OCI-LY7 (cell line): ENCODE results near the gene DBI. TPM values are rescaled to one million over a fixed set of nuclear protein-coding genes. Genes with fewer than 3 reads are reported as not detected.

Experiments
- Bru-seq: library from RNA; stranded (reverse); fragments of 400-500 nt; gene quantifications from one replicate; lab custom pipeline; 2021; lab: Mats Ljungman, UMichigan
- BruChase-seq, 2 experiments: library from RNA; stranded (reverse); fragments of 400-500 nt; gene quantifications; one replicate each; lab custom pipeline; 2021; lab: Mats Ljungman, UMichigan
- BruUV-seq: library from RNA; stranded (reverse); fragments of 400-500 nt; replicated peaks from 2 replicates; lab custom pipeline; 2021; lab: Mats Ljungman, UMichigan
- CTCF ChIA-PET: fragments of 300-600 bp; sonication (Branson Sonifier 250); formaldehyde crosslinking; loops from one replicate; lab custom pipeline; 2022; ENCODE audit warnings: antibody characterized with exemption; ENCODE audit not compliant: unreplicated experiment; lab: Charles Lee
- POLR2A ChIA-PET: fragments of 300-600 bp; sonication (Branson Sonifier 250); formaldehyde crosslinking; loops from one replicate; lab custom pipeline; 2022; ENCODE audit warnings: antibody characterized with exemption; lab: Charles Lee
- DNase-seq: peaks from one replicate; pipeline ENCODE4 v3.0.0-alpha.2; 2015; ENCODE audit warnings: low spot score
- H2AFZ ChIP-seq: fragments of 200-600 bp; sonication (generic), shearing (Covaris generic); 2 replicates; pipeline ENCODE4 v1.6.1; 2014; ENCODE audit warnings: mild to moderate bottlenecking, antibody characterized with exemption, low read length, moderate library complexity
- H3K27ac ChIP-seq: fragments of 200-600 bp; sonication (generic); 2 replicates; pipeline ENCODE4 v1.5.1; 2014; ENCODE audit warnings: mixed run types, low read depth, mild to moderate bottlenecking, moderate library complexity, low read length, inconsistent platforms; ENCODE audit not compliant: poor library complexity, severe bottlenecking
- H3K36me3 ChIP-seq: fragments of 200-600 bp; sonication (generic); 2 replicates; pipeline ENCODE4 v1.6.1; 2014; ENCODE audit warnings: mild to moderate bottlenecking, antibody characterized with exemption, low read length, moderate library complexity, mixed read lengths; ENCODE audit not compliant: insufficient read depth
- H3K4me1 ChIP-seq: fragments of 200-600 bp; sonication (generic); 2 replicates; pipeline ENCODE4 v1.5.1; 2014; ENCODE audit warnings: mild to moderate bottlenecking, low read length; ENCODE audit not compliant: insufficient read depth, poor library complexity, severe bottlenecking
- H3K4me2 ChIP-seq: fragments of 200-600 bp; sonication (generic); 2 replicates; pipeline ENCODE4 v1.6.1; 2014; ENCODE audit warnings: mild to moderate bottlenecking, low read length
- H3K4me3 ChIP-seq: fragments of 200-600 bp; sonication (generic); 2 replicates; pipeline ENCODE4 v1.5.1; 2014; ENCODE audit warnings: mild to moderate bottlenecking, low read depth, low read length; ENCODE audit not compliant: poor library complexity, severe bottlenecking
- H3K79me2 ChIP-seq: fragments of 200-600 bp; sonication (generic); 2 replicates; pipeline ENCODE4 v1.6.1; 2016; ENCODE audit warnings: low read depth, mild to moderate bottlenecking, low read length, moderate library complexity, mixed read lengths; ENCODE audit not compliant: insufficient read depth
- H3K9me2 ChIP-seq: fragments of 200-600 bp; sonication (generic); 2 replicates; pipeline ENCODE4 v1.6.1; 2016; ENCODE audit warnings: mild to moderate bottlenecking, low read length, mixed read lengths; ENCODE audit not compliant: insufficient read depth
- H3K9me3 ChIP-seq: fragments of 200-600 bp; sonication (generic); 2 replicates; pipeline ENCODE4 v1.6.1; 2014; ENCODE audit warnings: mild to moderate bottlenecking, mixed run types, low read length, mixed read lengths
- H4K20me1 ChIP-seq: fragments of 200-600 bp; sonication (generic); 2 replicates; pipeline ENCODE4 v1.6.1; 2014; ENCODE audit warnings: mild to moderate bottlenecking, antibody characterized with exemption, low read length, moderate library complexity, mixed read lengths; ENCODE audit not compliant: insufficient read depth
- EZH2phosphoT487 ChIP-seq: fragments of 200-600 bp; sonication (generic); IDR thresholded peaks from 2 replicates; pipeline ENCODE4 v1.6.1; 2018; ENCODE audit warnings: low read depth, borderline replicate concordance, mild to moderate bottlenecking, mixed run types, antibody characterized with exemption, low read length, moderate library complexity, mixed read lengths
- intact Hi-C: fragments of 100-400 bp; cut with micrococcal nuclease; formaldehyde crosslinking; loops from one replicate; pipeline ENCODE4 v1.10.0; 2022; ENCODE audit not compliant: unreplicated experiment
- long read RNA-seq: library from polyadenylated mRNA; stranded (forward); transcript quantifications from one replicate; pipeline ENCODE4 v2.0.0, GENCODE V29; 2022
- total RNA-seq, 2 experiments: library from RNA; depleted of rRNA in 1 of 2; stranded (reverse); fragments of >200 nt in 1 of 2; shearing (Covaris generic) in 1 of 2; gene quantifications; 2 replicates each; pipeline ENCODE4 v1.2.3, GENCODE V29; 2014 to 2022
- TF ChIP-seq, protein P1 (sequence below): fragments of 200-600 bp; sonication (generic); conservative IDR thresholded peaks from 2 replicates; pipeline ENCODE4 v1.5.1; 2014; ENCODE audit warnings: mild to moderate bottlenecking, antibody characterized with exemption, low read length, moderate library complexity, mixed read lengths

DBI gene
- total RNA-seq (2014; rRNA removed; shearing (Covaris generic)) (293 and 348 TPM in 2 replicates), total RNA-seq (2022) (309 and 338 TPM in 2 replicates), Bru-seq, nascent RNA (percentile 94 among the genes with signal in this experiment), BruChase-seq, experiment 1, labeled RNA remaining after a 6-hour chase (percentile 98 among the genes with signal in this experiment), BruChase-seq, experiment 2, labeled RNA remaining after a 2-hour chase (percentile 91 among the genes with signal in this experiment)
- long read RNA-seq, transcript DBI-206 (2 exons, 842 nt), result minor isoform, 7 of 556 reads
- long read RNA-seq, transcript DBI-202 (4 exons, 637 nt), result major isoform, 527 of 556 reads
- long read RNA-seq, partial matches to known transcripts, result 2 of 556 reads
- long read RNA-seq, other reads (novel, unspliced or antisense), result 13 of 556 reads

- Histone ChIP-seq H3K36me3 (peaks cover 44% of the 10 kb centered on the region), H4K20me1 (peaks cover 16% of the 10 kb centered on the region; the same call in 1 of the 2 replicates), H2AFZ (peak within 1 kb of the TSS; percentile 43; the same call in 1 of the 2 replicates), H3K9me3 (no peaks in the 10 kb centered on the region), H3K4me3 (peak within 1 kb of the TSS; percentile 92), H3K9me2 (no peaks in the 10 kb centered on the region), H3K79me2 (peaks cover 47% of the 10 kb centered on the region), H3K4me1 (peaks cover 39% of the 10 kb centered on the region), H3K27ac (peak within 1 kb of the TSS; percentile 77), H3K4me2 (peak within 1 kb of the TSS; percentile 85)
- intact Hi-C loops, result loop anchor here (1.0 to 10.0 kb wide), 4 partner anchors 56 to 1312 kb away; no protein-coding TSS in a partner anchor
- CTCF ChIA-PET, result interaction anchor here (0.6 to 1.3 kb wide), 3 partner anchors 16 to 54 kb away, joined by 3 to 5 read pairs (median 4); no protein-coding TSS in a partner anchor
- BruUV-seq, result no TSS peak
- POLR2A ChIA-PET, result interaction anchor here (0.6 to 6.5 kb wide), 14 partner anchors 11 to 65 kb away, joined by 3 to 124 read pairs (median 4); no protein-coding TSS in a partner anchor
- TF ChIP-seq EZH2phosphoT487, result no peak
- TF ChIP-seq, protein P1, sequence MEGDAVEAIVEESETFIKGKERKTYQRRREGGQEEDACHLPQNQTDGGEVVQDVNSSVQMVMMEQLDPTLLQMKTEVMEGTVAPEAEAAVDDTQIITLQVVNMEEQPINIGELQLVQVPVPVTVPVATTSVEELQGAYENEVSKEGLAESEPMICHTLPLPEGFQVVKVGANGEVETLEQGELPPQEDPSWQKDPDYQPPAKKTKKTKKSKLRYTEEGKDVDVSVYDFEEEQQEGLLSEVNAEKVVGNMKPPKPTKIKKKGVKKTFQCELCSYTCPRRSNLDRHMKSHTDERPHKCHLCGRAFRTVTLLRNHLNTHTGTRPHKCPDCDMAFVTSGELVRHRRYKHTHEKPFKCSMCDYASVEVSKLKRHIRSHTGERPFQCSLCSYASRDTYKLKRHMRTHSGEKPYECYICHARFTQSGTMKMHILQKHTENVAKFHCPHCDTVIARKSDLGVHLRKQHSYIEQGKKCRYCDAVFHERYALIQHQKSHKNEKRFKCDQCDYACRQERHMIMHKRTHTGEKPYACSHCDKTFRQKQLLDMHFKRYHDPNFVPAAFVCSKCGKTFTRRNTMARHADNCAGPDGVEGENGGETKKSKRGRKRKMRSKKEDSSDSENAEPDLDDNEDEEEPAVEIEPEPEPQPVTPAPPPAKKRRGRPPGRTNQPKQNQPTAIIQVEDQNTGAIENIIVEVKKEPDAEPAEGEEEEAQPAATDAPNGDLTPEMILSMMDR, result no peak
- DNase-seq, result peak; percentile 97
These were observed at the start of gene DBI, which contains the start of gene C2orf76 for GRCh38 chr2:119366649-119367471. DBI (plus strand) TSS chr2:119366977; CDS start chr2:119367052, 75 bp downstream. C2orf76 (minus strand) TSS chr2:119366834; CDS start chr2:119339959, 26,875 bp downstream.

DNA sequence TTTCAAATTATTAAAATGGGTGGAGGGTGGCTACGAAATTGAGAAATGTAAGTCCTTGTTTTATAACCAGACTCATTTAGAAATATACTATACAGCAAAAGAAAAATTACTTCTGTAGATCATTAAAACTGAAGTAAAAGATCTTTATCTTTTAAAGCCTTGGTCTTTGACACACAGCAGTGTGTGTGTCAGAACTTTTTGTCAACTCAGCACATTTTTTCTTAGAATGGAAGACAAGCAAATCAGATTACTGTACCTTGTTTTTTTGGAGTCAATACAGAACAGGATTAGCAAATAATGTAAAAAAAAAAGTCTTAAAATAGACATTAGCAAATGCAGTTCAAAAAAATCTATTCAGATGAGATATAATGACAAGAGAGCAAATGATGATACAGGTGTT is 49.2 kb upstream of the DBI start:
- no peak for DNase-seq
- POLR2A ChIA-PET, result interaction anchor here (1.2 to 1.3 kb wide), 2 partner anchors 13 to 32 kb away, joined by 3 to 5 read pairs; no protein-coding TSS in a partner anchor
- intact Hi-C loops, result loop anchor here (10.0 kb wide), 1 partner anchor 1263 kb away; no protein-coding TSS in a partner anchor
- H3K9me2 ChIP-seq, result no peaks in the 10 kb centered on the region
- BruUV-seq, result no TSS peak
- no peak overlapping the region for H3K27ac ChIP-seq
- no peaks in the 10 kb centered on the region for H4K20me1 ChIP-seq
- H3K4me1 ChIP-seq, result peaks cover 21% of the 10 kb centered on the region
- H3K9me3 ChIP-seq, result peaks cover 9% of the 10 kb centered on the region; the same call in 1 of the 2 replicates
- H3K36me3 ChIP-seq, result peaks cover 4% of the 10 kb centered on the region; the same call in 1 of the 2 replicates
- CTCF ChIA-PET, result no interaction called here
- TF ChIP-seq EZH2phosphoT487, result no peak
- TF ChIP-seq, protein P1, result no peak
- no peaks in the 10 kb centered on the region for H3K79me2 ChIP-seq
- H3K4me3 ChIP-seq, result no peak overlapping the region
- no peak overlapping the region for H2AFZ ChIP-seq
- H3K4me2 ChIP-seq, result no peak overlapping the region
